Measurements from ENCODE around the gene ADGRF5. TPM values are rescaled to one million over a fixed set of nuclear protein-coding genes. Genes with fewer than 3 reads are reported as not detected.

ADGRF5 gene
- total and polyA plus RNA-seq, 2 donors (not counting 3 experiments of a cell fraction or from before 2014, with no cell fraction given): 26.3 to 50.0 TPM

GRCh38 chr6:46949632-46950280, 28.0 kb upstream of the ADGRF5 start:
- ChIA-PET POLR2A (no interaction called here), CTCF (interaction anchor here (1.3 to 2.1 kb wide), 4 partner anchors 25 to 101 kb away, joined by 3 to 11 read pairs (median 6); no protein-coding TSS in a partner anchor)
- Histone ChIP-seq H3K9me3 (replicated peaks; ENCODE audit: control insufficient read depth, insufficient read depth, low read length) (no peaks in the 10 kb centered on the region), H3K79me2 (ENCODE audit: control insufficient read depth, insufficient read depth, low read length) (no peaks in the 10 kb centered on the region), H4K20me1 (replicated peaks; ENCODE audit: control insufficient read depth, extremely low read depth, insufficient read depth, low read length) (no peaks in the 10 kb centered on the region), H3K4me2 (ENCODE audit: insufficient read depth, low read length) (peak overlapping the region; percentile 68), H3K4me1 (ENCODE audit: control insufficient read depth, extremely low read depth, insufficient read depth, low read length) (peaks cover 44% of the 10 kb centered on the region), H3K27ac (ENCODE audit: insufficient read depth, low read depth, low read length) (peak overlapping the region; percentile 98), H2AFZ (ENCODE audit: low read depth, low read length) (no peak overlapping the region), H3K9me1 (replicated peaks; ENCODE audit: control insufficient read depth, extremely low read depth, insufficient read depth, low read length) (no peaks in the 10 kb centered on the region), H3K27me3 (ENCODE audit: control insufficient read depth in 2 of 2, insufficient read depth in 2 of 2, low read length in 2 of 2) (no peaks in the 10 kb centered on the region), H3K4me3 (replicated peaks in 1 of 3; ENCODE audit: insufficient read depth in 1 of 3, low read depth in 1 of 3, low read length in 3 of 3) (no peak overlapping the region), H3K36me3 (ENCODE audit: control insufficient read depth in 2 of 2, extremely low read depth in 1 of 2, insufficient read depth in 2 of 2, low read length in 2 of 2) (no peaks in the 10 kb centered on the region), H3K9ac (replicated peaks; ENCODE audit: extremely low read depth, insufficient read depth, low read length) (peak overlapping the region; percentile 83)
- dilution Hi-C loops (cut with MboI; ENCODE audit: extremely low pct_ligation_motif_present, low sequenced_read_pairs): no loop called here
- intact Hi-C loops (cut with micrococcal nuclease): loop anchor here (2.0 kb wide), 1 partner anchor 905 kb away; no protein-coding TSS in a partner anchor
- FAIRE-seq (no peak), DNase-seq (ENCODE audit: low read depth, low spot score) (peak; percentile 50)
- TF ChIP-seq MYC (IDR thresholded peaks at IDR 0.05; ENCODE audit: low read depth, low read length) (no peak), JUN (IDR thresholded peaks at IDR 0.05; ENCODE audit: borderline replicate concordance, insufficient read depth, insufficient read length, low read depth) (no peak), FOS (IDR thresholded peaks at IDR 0.05; ENCODE audit: borderline replicate concordance, insufficient read depth, low read length) (no peak), GATA2 (IDR thresholded peaks at IDR 0.05; ENCODE audit: insufficient read depth, insufficient read length, low read depth, low read length) (no peak), POLR2A (IDR thresholded peaks at IDR 0.05; ENCODE audit: low read depth, low read length) (no peak), CTCF (IDR thresholded peaks at IDR 0.05; ENCODE audit: extremely low read depth in 1 of 2, insufficient read depth in 1 of 2, low read depth in 1 of 2, low read length in 2 of 2) (no peak), EZH2 (IDR thresholded peaks at IDR 0.05; ENCODE audit: borderline replicate concordance, low read depth, low read length, severe bottlenecking) (no peak), MAX (IDR thresholded peaks at IDR 0.05; ENCODE audit: insufficient read depth, insufficient read length) (no peak), POLR2AphosphoS5 (IDR thresholded peaks at IDR 0.05; ENCODE audit: insufficient read depth, low read depth, low read length) (no peak)
- no TSS peak for BruUV-seq (replicated peaks)
